Caco-2 (cell line): ENCODE data around the gene COL15A1. TPM values are rescaled to one million over a fixed set of nuclear protein-coding genes. Genes with fewer than 3 reads are reported as not detected.

Experiments
- BruUV-seq: library from RNA; stranded (reverse); fragments of 400-500 nt; replicated peaks from 2 replicates; lab custom pipeline; 2021; lab: Mats Ljungman, UMichigan
- CTCF ChIA-PET: fragments of 300-600 bp; sonication (Branson Sonifier 250); formaldehyde crosslinking; loops from one replicate; lab custom pipeline; 2022; ENCODE audit warnings: antibody characterized with exemption; lab: Charles Lee
- POLR2A ChIA-PET: fragments of 300-600 bp; sonication (Branson Sonifier 250); formaldehyde crosslinking; loops from one replicate; lab custom pipeline; 2022; ENCODE audit warnings: antibody characterized with exemption; lab: Charles Lee
- DNase-seq, 2 experiments: peaks; one replicate each; pipeline versions ENCODE4 v3.0.0 to v3.0.0-alpha.2; 2020 to 2022
- H3K27me3 ChIP-seq: replicated peaks from 2 replicates; pipeline ENCODE4 v1.6.0; 2011; ENCODE audit warnings: low read length; ENCODE audit not compliant: control insufficient read depth, insufficient read depth
- H3K36me3 ChIP-seq: 2 replicates; pipeline ENCODE4 v1.5.1; 2011; ENCODE audit warnings: low read length; ENCODE audit not compliant: control insufficient read depth, insufficient read depth
- H3K4me1 ChIP-seq: fragments of 250-450 bp; sonication (Bioruptor Pico); 2 replicates; pipeline ENCODE4 v1.5.1; 2020; ENCODE audit warnings: mild to moderate bottlenecking
- H3K4me3 ChIP-seq: 2 replicates; pipeline ENCODE4 v1.5.1; 2011; ENCODE audit warnings: low read depth, mild to moderate bottlenecking, control low read depth, low read length
- H3K9me3 ChIP-seq: fragments of 250-450 bp; sonication (Bioruptor Pico); 2 replicates; pipeline ENCODE4 v1.5.1; 2020; ENCODE audit warnings: mild to moderate bottlenecking, moderate library complexity
- H3K27ac Mint-ChIP-seq: one replicate; pipeline ENCODE4 v1.8.0; 2022; ENCODE audit warnings: mixed read lengths; ENCODE audit not compliant: unreplicated experiment
- H3K27me3 Mint-ChIP-seq: one replicate; pipeline ENCODE4 v1.8.0; 2022; ENCODE audit warnings: mixed read lengths; ENCODE audit not compliant: insufficient read depth, unreplicated experiment
- H3K36me3 Mint-ChIP-seq: one replicate; pipeline ENCODE4 v1.8.0; 2022; ENCODE audit warnings: mild to moderate bottlenecking, mixed read lengths; ENCODE audit not compliant: insufficient read depth, unreplicated experiment
- H3K4me1 Mint-ChIP-seq: one replicate; pipeline ENCODE4 v1.8.0; 2022; ENCODE audit warnings: low read depth, mixed read lengths; ENCODE audit not compliant: unreplicated experiment
- H3K4me3 Mint-ChIP-seq: one replicate; pipeline ENCODE4 v1.8.0; 2022; ENCODE audit warnings: mild to moderate bottlenecking, moderate library complexity, mixed read lengths; ENCODE audit not compliant: unreplicated experiment
- H3K9me3 Mint-ChIP-seq: one replicate; pipeline ENCODE4 v1.8.0; 2022; ENCODE audit warnings: mixed read lengths; ENCODE audit not compliant: unreplicated experiment
- intact Hi-C: fragments of 100-400 bp; cut with micrococcal nuclease; formaldehyde crosslinking; loops from one replicate; pipeline ENCODE4 v1.10.0; 2022; ENCODE audit not compliant: unreplicated experiment
- total RNA-seq: library from RNA; stranded (reverse); gene quantifications from 2 replicates; pipeline ENCODE4 v1.2.3, GENCODE V29; 2022
- TF ChIP-seq, protein P1 (sequence below), 2 experiments: fragments of 200-600 bp in 1 of 2; IDR thresholded peaks; 1 replicate in 1 of 2; 2 replicates in 1 of 2; pipeline versions ENCODE4 v1.5.1 to v1.8.0; 2011 to 2022; ENCODE audit warnings: antibody characterized with exemption in 1 of 2, control low read depth in 1 of 2, inconsistent platforms in 1 of 2, low read depth in 1 of 2, low read length in 1 of 2, mild to moderate bottlenecking in 1 of 2, moderate library complexity in 1 of 2; ENCODE audit not compliant: insufficient read depth in 1 of 2, severe bottlenecking in 1 of 2, unreplicated experiment in 1 of 2

The COL15A1 gene
- total RNA-seq, 1 experiment from 2014 or later = not detected

DNA sequence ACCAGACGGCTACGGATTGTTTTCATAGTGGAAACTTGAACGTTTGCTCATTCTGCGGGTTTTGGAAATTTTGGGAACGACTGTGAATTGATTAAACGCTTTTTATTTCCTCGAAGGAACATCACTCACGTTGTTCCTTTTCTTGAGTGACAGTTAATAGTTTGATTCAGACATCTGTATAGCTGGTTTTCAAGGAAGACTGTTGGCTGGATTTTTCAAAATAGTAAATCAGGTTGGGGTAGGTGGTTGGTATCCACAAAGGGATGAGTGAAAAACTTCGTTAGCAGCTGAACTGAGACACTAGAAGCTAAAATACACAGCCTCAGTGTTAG is 162.3 kb downstream of the COL15A1 start:
- H3K4me1 Mint-ChIP-seq = peaks cover 18% of the 10 kb centered on the region
- ChIA-PET CTCF (no interaction called here), POLR2A (no interaction called here)
- TF ChIP-seq, protein P1, sequence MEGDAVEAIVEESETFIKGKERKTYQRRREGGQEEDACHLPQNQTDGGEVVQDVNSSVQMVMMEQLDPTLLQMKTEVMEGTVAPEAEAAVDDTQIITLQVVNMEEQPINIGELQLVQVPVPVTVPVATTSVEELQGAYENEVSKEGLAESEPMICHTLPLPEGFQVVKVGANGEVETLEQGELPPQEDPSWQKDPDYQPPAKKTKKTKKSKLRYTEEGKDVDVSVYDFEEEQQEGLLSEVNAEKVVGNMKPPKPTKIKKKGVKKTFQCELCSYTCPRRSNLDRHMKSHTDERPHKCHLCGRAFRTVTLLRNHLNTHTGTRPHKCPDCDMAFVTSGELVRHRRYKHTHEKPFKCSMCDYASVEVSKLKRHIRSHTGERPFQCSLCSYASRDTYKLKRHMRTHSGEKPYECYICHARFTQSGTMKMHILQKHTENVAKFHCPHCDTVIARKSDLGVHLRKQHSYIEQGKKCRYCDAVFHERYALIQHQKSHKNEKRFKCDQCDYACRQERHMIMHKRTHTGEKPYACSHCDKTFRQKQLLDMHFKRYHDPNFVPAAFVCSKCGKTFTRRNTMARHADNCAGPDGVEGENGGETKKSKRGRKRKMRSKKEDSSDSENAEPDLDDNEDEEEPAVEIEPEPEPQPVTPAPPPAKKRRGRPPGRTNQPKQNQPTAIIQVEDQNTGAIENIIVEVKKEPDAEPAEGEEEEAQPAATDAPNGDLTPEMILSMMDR (IDR thresholded peaks at IDR 0.05; ENCODE audit: insufficient read depth in 1 of 2, low read depth in 1 of 2, low read length in 1 of 2, severe bottlenecking in 1 of 2, unreplicated experiment in 1 of 2) = no peak
- no peaks in the 10 kb centered on the region for H3K27me3 Mint-ChIP-seq
- peak overlapping the region; percentile 83 for H3K4me3 ChIP-seq
- no peaks in the 10 kb centered on the region for H3K9me3 Mint-ChIP-seq
- no peaks in the 10 kb centered on the region for H3K27me3 ChIP-seq
- no peaks in the 10 kb centered on the region for H3K9me3 ChIP-seq
- no TSS peak for BruUV-seq
- H3K4me1 ChIP-seq = no peaks in the 10 kb centered on the region
- no peaks in the 10 kb centered on the region for H3K36me3 Mint-ChIP-seq
- H3K36me3 ChIP-seq = no peaks in the 10 kb centered on the region
- peak overlapping the region; percentile 77 for H3K4me3 Mint-ChIP-seq
- no peak overlapping the region for H3K27ac Mint-ChIP-seq
- no peak for DNase-seq
- intact Hi-C loops = no loop called here

- no peaks in the 10 kb centered on the region for H3K27me3 ChIP-seq
- no peaks in the 10 kb centered on the region for H3K9me3 Mint-ChIP-seq
- no peaks in the 10 kb centered on the region for H3K36me3 ChIP-seq
- H3K27ac Mint-ChIP-seq = no peak overlapping the region
- ChIA-PET POLR2A (no interaction called here), CTCF (no interaction called here)
- BruUV-seq = no TSS peak
- DNase-seq = no peak
- no peaks in the 10 kb centered on the region for H3K27me3 Mint-ChIP-seq
- no peaks in the 10 kb centered on the region for H3K36me3 Mint-ChIP-seq
- H3K4me3 ChIP-seq = no peak overlapping the region
- H3K4me1 ChIP-seq = no peaks in the 10 kb centered on the region
- intact Hi-C loops = no loop called here
- peaks cover 27% of the 10 kb centered on the region for H3K4me1 Mint-ChIP-seq
- TF ChIP-seq, protein P1 (IDR thresholded peaks at IDR 0.05; ENCODE audit: insufficient read depth in 1 of 2, low read depth in 1 of 2, low read length in 1 of 2, severe bottlenecking in 1 of 2, unreplicated experiment in 1 of 2) = no peak
- H3K9me3 ChIP-seq = no peaks in the 10 kb centered on the region
- H3K4me3 Mint-ChIP-seq = no peak overlapping the region
These were observed 163.7 kb downstream of the COL15A1 start for GRCh38 chr9:99107421-99107820.

- DNase-seq = no peak
- Mint-ChIP-seq H3K36me3 (no peaks in the 10 kb centered on the region), H3K9me3 (no peaks in the 10 kb centered on the region), H3K4me1 (peaks cover 31% of the 10 kb centered on the region), H3K27me3 (no peaks in the 10 kb centered on the region), H3K27ac (no peak overlapping the region), H3K4me3 (no peak overlapping the region)
- Histone ChIP-seq H3K4me1 (no peaks in the 10 kb centered on the region), H3K4me3 (no peak overlapping the region), H3K9me3 (no peaks in the 10 kb centered on the region), H3K36me3 (no peaks in the 10 kb centered on the region), H3K27me3 (no peaks in the 10 kb centered on the region)
- no TSS peak for BruUV-seq
- CTCF ChIA-PET = no interaction called here
- intact Hi-C loops = no loop called here
- TF ChIP-seq, protein P1 (IDR thresholded peaks at IDR 0.05; ENCODE audit: insufficient read depth in 1 of 2, low read depth in 1 of 2, low read length in 1 of 2, severe bottlenecking in 1 of 2, unreplicated experiment in 1 of 2) = no peak
- POLR2A ChIA-PET = no interaction called here
These were observed 164.4 kb downstream of the COL15A1 start for GRCh38 chr9:99108131-99108530.
